KOPT-K1 (cell line): ENCODE results near the gene LRRC70.

ENCODE experiments used
- H3K27ac ChIP-seq: fragments of 200-600 bp; sonication (generic); 2 replicates; pipeline ENCODE4 v1.5.1; 2016; ENCODE audit warnings: antibody characterized with exemption, mild to moderate bottlenecking, low read depth, low read length; ENCODE audit not compliant: poor library complexity, severe bottlenecking
- H3K36me3 ChIP-seq: fragments of 200-600 bp; sonication (generic); 2 replicates; pipeline ENCODE4 v1.5.1; 2017; ENCODE audit warnings: antibody characterized with exemption, mild to moderate bottlenecking, low read length, moderate library complexity; ENCODE audit not compliant: insufficient read depth
- H3K9me3 ChIP-seq: fragments of 200-600 bp; sonication (generic); 2 replicates; pipeline ENCODE4 v1.5.1; 2017; ENCODE audit warnings: antibody characterized with exemption, low read length, mild to moderate bottlenecking; ENCODE audit not compliant: insufficient read depth, poor library complexity, severe bottlenecking

Gene LRRC70

DNA sequence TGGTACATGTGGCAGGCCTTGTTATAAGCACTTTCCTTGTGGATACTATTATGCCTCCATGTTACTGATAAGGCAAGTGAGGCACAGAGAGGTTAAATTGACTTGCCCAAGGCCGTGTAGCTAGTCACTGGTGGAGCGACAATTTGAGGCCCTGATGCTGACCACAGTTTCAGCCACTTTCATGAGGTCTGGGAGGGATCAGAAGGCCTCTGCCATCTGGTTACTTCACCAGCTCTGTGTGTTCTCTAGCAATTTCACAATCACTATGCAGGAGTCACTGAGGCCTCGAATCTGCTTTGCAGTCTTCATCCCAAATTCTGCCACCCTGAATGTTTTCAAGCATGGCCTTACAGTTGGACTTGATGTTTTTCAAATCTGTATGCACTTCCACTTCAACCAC is 9.1 kb downstream of the LRRC70 start:
- H3K27ac ChIP-seq: no peak overlapping the region
- peaks cover 25% of the 10 kb centered on the region for H3K36me3 ChIP-seq
- no peaks in the 10 kb centered on the region for H3K9me3 ChIP-seq

DNA sequence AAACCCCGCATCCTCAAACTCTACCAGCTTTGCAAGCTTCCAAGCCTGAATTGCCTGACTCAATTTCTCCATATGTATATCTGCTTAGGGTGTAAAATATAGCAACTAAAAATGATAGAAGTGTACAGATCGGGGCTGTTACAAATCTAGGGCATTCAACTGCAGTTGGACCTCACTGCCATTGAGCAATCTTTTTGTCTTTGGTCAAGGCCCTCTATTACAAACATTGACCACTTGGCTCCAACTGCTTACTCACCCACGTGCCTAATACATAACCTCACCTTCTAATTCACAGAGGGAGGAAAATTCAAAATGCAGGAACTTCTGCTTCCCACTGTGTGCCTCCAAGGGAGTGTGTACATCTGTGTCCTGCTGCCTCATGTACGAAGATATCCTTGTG is 10.0 kb downstream of the LRRC70 start:
- H3K36me3 ChIP-seq: peaks cover 28% of the 10 kb centered on the region
- H3K9me3 ChIP-seq: no peaks in the 10 kb centered on the region
- H3K27ac ChIP-seq: no peak overlapping the region

DNA sequence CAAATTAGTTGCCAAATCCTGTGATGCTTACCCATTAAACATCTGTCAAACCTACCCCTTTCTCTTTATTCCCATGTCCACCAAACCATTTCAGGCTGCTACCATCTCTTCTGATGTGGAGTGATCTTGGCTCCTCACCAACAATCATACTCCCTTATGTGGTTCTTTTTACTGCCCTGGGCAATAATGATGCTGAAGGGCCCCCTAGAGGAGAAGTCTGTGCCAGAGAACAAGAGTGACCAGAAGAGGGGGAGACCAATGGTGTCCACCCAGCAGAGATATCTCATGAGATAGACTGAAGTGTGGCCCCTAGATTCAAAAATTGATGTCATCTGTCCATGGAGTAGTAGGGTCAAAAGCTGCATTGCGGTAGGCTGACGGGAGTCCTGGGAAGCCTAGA is 10.9 kb downstream of the LRRC70 start:
- H3K9me3 ChIP-seq: no peaks in the 10 kb centered on the region
- H3K36me3 ChIP-seq: peaks cover 36% of the 10 kb centered on the region

DNA sequence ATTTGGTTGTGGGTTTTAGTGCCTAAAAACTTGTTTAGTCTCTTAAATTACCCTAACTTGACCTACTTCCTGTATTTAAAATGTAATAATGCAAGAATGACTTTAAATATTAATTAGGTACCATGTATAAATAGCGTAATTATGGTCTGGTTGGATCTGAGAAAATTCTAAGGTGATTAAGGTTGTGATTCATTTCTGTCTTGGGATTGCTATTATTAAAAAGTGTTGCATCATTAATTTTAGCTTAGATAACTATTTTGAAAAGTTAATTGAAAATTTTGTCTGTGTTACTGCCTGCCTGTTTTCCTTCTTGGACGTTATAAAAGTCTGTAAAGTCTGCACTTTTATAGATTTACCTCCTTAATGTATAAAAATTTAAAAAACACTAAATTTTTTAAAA is 11.8 kb downstream of the LRRC70 start:
- Histone ChIP-seq H3K9me3 (no peaks in the 10 kb centered on the region), H3K36me3 (peaks cover 42% of the 10 kb centered on the region), H3K27ac (no peak overlapping the region)

More for the DNA sequence above, 10.9 kb downstream of the LRRC70 start:
- no peak overlapping the region for H3K27ac ChIP-seq

DNA sequence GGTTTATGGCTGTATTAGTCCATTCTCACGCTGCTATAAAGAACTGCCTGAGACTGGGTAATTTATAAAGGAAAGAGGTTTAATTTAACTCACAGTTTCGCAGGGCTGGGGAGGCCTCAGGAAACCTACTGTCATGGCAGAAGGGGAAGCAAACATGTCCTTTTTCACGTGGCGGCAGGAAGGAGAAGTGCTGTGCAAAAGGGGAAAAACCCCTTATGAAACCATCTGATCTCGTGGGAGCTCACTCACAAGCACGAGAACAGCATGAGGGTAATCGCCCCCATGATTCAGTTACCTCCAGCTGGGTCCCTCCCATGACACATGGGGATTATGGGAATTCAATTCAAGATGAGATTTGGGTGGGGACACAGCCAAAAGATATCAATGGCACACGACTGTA is 13.9 kb downstream of the LRRC70 start:
- Histone ChIP-seq H3K9me3 (no peaks in the 10 kb centered on the region), H3K36me3 (peaks cover 42% of the 10 kb centered on the region), H3K27ac (no peak overlapping the region)

DNA sequence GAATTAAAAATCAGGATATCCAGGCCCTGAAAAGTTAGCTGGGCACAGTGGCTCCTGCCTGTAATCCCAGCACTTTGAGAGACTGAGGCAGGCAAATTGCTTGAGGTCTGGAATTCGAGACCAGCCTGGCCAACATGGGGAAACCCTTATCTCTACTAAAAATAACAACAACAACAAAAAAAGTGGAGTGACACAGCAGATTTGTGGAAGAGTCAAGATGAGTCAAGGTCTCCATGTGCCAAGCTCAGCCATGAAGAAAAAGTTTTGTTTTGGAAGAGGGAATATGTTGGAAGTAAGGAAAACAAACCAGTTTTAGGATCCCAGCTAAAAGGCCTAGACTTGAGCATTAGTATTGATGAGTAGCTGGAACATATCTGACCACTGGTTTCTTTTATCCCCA is 14.7 kb downstream of the LRRC70 start:
- no peaks in the 10 kb centered on the region for H3K9me3 ChIP-seq
- no peak overlapping the region for H3K27ac ChIP-seq
- H3K36me3 ChIP-seq: peaks cover 41% of the 10 kb centered on the region

DNA sequence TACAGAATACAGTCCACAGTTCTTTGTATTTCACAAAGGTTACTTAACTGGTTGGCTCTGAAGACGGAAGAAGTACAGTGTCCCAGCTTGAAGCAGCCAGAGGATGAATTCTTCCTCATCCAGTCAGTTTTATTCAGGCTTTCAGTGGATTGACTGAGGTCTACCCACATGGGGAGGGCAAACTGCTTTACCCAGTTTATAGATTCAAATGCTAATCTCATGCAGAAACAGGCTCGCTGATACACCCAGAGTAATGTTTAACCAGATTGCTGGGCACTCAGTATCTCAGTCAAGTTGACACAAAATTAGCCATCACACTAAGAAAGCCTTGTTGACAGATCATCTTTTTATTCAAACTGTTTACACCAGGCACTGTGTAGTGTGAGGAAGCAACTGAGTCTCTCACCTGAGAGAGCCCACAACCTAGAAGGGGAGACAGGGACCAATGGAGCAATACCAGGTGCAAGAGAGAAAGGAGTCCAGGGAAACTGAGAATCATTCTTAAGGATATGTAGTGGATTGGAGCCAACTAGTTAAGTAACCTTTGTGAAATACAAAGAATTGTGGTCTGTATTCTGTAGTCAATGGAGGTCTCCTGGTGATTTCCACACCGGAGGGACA is 15.9 kb downstream of the LRRC70 start:
- Histone ChIP-seq H3K27ac (no peak overlapping the region), H3K9me3 (no peaks in the 10 kb centered on the region), H3K36me3 (peaks cover 34% of the 10 kb centered on the region)

DNA sequence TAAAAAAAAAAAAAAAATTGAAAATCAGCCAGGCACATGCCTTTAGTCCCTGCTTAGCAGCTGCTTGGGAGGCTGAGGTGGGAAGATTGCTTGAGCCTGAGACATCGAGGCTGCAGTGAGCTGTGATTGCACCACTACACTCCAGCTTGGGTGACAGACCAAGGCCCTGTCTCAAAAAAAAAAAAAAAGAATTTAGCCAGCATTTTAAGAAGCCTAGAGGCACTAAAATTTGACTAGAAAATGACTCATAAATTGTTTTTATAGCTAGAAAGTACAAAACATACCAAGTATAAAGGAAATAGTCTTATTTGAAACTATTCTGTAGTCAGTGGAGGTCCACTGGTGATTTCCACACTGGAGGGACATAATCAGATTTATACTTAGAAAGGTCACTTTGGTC is 17.5 kb downstream of the LRRC70 start:
- Histone ChIP-seq H3K36me3 (peaks cover 34% of the 10 kb centered on the region), H3K9me3 (no peaks in the 10 kb centered on the region), H3K27ac (no peak overlapping the region)

DNA sequence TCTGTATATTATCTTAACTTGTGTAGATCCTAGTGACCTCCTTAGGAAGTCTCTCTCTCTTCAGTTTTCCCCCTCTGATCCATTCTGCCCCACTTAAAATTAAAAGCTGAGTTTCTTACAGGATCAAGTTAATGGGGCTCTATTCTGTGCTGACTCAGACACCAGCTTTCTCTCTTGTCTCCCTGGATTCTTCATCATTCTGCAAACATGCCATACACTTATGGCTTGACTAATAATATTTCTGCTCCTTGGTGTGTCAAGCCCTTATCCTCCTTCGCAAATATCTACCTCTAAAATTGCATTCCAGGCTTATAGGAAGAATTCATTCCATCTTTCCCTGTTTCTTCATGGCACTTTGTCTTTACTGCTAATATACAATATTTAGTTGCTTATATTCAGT is 18.1 kb downstream of the LRRC70 start:
- Histone ChIP-seq H3K9me3 (no peaks in the 10 kb centered on the region), H3K27ac (no peak overlapping the region), H3K36me3 (peaks cover 28% of the 10 kb centered on the region)

DNA sequence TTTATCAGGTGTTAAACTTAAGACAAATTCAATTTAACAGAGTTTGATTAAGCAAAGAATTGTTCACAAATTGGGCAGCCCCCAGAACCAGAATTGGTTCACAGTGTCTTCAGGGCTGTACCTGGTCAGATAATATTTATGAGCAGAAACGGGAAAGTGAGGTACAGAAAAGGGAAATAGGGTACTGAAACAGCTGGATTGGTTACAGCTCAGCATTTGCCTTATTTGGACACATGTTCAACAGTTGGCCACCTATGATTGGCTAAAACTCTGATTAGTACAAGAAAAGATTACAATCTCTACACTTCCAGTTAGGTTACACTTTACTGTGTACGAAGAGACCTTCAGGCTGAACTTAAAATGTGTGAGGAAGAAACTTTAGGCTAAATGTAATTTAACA is 18.7 kb downstream of the LRRC70 start:
- no peaks in the 10 kb centered on the region for H3K9me3 ChIP-seq
- no peak overlapping the region for H3K27ac ChIP-seq
- peaks cover 21% of the 10 kb centered on the region for H3K36me3 ChIP-seq

DNA sequence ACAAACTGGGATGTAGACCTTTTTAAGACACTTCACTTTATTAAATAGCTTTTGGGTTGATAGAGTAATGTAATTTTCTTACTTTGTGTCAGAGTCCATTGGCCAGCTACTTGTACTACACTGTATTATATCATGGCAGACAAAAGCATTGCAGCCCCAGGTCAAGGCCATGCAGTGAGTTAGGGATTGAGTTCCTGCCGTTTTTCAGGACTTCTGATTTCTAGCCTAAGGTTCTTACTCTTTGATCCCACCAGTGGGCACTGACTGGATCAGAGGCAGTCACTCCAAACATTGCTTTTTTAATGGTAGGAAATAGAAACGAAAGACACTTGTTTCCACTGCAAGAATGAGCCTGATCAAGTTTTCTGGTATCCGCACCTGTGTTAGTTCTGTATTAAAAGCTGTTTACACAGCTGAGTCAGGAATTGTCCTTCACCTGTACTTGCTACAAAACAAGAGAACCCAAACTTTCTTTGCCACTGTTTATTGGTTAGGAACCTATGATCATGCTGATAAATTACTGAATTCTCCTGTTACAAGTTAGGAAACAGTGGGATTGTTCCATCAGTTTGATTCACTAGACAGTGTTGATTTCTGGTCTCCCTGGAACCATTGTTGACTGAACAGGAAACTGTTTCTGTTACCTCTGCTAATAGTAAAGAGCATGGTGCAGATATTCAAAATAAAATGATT is 22.1 kb downstream of the LRRC70 start:
- Histone ChIP-seq H3K27ac (no peak overlapping the region), H3K9me3 (no peaks in the 10 kb centered on the region), H3K36me3 (peaks cover 9% of the 10 kb centered on the region; the same call in 1 of the 2 replicates)

DNA sequence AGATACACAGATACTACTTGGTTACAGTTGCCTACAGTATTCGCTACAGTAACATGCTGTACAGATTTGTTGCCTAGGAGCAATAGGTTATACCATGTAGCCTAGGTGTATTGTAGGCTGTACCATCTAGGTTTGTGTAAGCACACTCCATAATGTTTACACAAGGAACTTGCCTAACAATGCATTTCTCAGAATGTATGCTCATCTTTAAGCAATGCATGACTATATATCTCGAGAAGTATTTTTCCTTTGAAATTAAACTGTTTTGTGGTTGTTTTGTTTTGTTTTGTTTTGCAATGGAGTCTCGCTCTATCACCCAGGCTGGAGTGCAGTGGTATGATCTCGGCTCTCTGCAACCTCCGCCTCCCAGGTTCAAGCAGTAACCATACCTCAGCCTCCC is 25.3 kb downstream of the LRRC70 start:
- Histone ChIP-seq H3K9me3 (no peaks in the 10 kb centered on the region), H3K27ac (no peak overlapping the region), H3K36me3 (peaks cover 18% of the 10 kb centered on the region)

DNA sequence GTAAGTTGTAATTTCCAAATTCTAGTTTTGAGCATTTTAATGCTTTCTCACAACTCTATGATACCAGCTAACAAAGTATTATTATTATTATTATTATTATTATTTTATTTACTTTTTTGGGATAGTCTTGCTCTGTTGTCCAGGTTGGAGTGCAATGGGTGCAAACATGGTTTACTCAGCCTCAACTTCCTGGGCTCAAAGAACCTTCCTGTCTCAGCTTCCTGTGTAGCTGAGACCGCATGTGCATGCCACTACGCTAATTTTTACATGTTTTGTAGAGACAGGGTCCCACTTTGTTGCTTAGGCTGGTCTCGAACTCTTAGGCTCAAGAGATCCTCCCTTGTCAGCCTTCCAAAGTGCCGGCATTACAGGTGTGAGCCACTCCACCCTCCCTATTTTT is 27.0 kb downstream of the LRRC70 start:
- Histone ChIP-seq H3K9me3 (no peaks in the 10 kb centered on the region), H3K27ac (no peak overlapping the region), H3K36me3 (peaks cover 27% of the 10 kb centered on the region)

DNA sequence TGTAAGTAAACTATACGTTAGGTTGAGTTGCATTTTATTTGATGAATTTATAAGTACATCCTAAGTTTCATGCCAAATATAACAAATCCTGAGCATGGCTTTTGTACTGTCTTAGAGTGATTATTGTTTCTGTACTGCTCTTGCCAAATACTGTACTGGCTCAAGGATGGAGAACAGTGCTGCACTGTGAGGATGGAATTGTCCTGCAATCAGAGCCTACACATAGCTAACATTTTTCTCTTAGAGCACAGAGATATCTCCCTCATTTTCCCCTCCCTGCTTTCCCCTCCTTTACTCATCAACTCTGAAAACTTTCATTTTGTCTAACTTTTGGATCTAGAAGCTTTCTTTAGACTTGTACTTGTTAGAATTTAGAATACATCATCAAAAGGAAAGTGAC is 28.3 kb downstream of the LRRC70 start:
- Histone ChIP-seq H3K27ac (no peak overlapping the region), H3K36me3 (peaks cover 27% of the 10 kb centered on the region), H3K9me3 (no peaks in the 10 kb centered on the region)

DNA sequence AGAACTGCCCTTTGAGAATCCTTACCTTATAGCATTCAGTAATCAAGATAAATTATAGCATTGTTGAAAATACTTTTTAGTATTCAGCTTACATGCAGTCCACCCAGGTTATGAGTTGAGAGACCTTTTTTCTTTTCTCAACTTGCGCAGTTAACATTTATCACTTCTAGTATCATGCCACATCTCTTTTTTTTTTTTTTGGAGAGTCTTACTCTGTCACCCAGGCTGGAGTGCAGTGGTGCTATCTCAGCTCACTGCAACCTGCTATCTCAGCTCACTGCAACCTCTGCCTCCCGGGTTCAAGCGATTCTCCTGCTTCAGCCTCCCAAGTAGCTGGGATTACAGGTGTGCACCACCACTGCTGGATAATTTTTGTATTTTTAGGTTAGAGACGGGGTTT is 29.0 kb downstream of the LRRC70 start:
- Histone ChIP-seq H3K9me3 (no peaks in the 10 kb centered on the region), H3K36me3 (peaks cover 27% of the 10 kb centered on the region), H3K27ac (no peak overlapping the region)
